Fibroblast of the aortic adventitia (primary cell): ENCODE measurements around the gene PTPRF. TPM values are rescaled to one million over a fixed set of nuclear protein-coding genes. Genes with fewer than 3 reads are reported as not detected.

Experiments
- DNase-seq: peaks from one replicate; pipeline ENCODE4 v3.0.0-alpha.2; 2010; ENCODE audit warnings: low read depth
- H3K4me3 ChIP-seq: 2 replicates; pipeline ENCODE4 v1.5.1; 2011; ENCODE audit warnings: low read depth, mild to moderate bottlenecking, control low read depth, low read length, moderate library complexity
- CTCF ChIP-seq: IDR thresholded peaks from 2 replicates; pipeline ENCODE4 v1.5.1; 2011; ENCODE audit warnings: mild to moderate bottlenecking, low read length, control low read depth, inconsistent platforms; ENCODE audit not compliant: insufficient read depth
- total RNA-seq: library from RNA; depleted of rRNA; stranded (reverse); fragments of >200 nt; gene quantifications from 2 replicates; pipeline ENCODE4 v1.2.3, GENCODE V29; 2012; ENCODE audit warnings: low replicate concordance

The PTPRF gene
- total RNA-seq, 1 donor, result 18.2 TPM

GRCh38 chr1:43531107-43531905 lies 623 bp downstream of the PTPRF start:
- peak overlapping the region; percentile 77 for H3K4me3 ChIP-seq
- no peak for DNase-seq
- TF ChIP-seq CTCF, result no peak

GRCh38 chr1:43531906-43532584 lies 1.4 kb downstream of the PTPRF start:
- TF ChIP-seq CTCF, result no peak
- no peak for DNase-seq

GRCh38 chr1:43532716-43533115 lies 2.0 kb downstream of the PTPRF start:
- no peak for TF ChIP-seq CTCF
- no peak overlapping the region for H3K4me3 ChIP-seq

More at GRCh38 chr1:43531906-43532584, 1.4 kb downstream of the PTPRF start:
- H3K4me3 ChIP-seq, result peak overlapping the region; percentile 77

GRCh38 chr1:43533584-43533983 lies 2.9 kb downstream of the PTPRF start:
- H3K4me3 ChIP-seq, result no peak overlapping the region
- no peak for TF ChIP-seq CTCF
- DNase-seq, result no peak

More at GRCh38 chr1:43532716-43533115, 2.0 kb downstream of the PTPRF start:
- DNase-seq, result no peak

GRCh38 chr1:43534256-43534655 lies 3.6 kb downstream of the PTPRF start:
- no peak for TF ChIP-seq CTCF
- DNase-seq, result no peak
- no peak overlapping the region for H3K4me3 ChIP-seq

- TF ChIP-seq CTCF, result no peak
- no peak overlapping the region for H3K4me3 ChIP-seq
- no peak for DNase-seq
These were observed 5.6 kb downstream of the PTPRF start for GRCh38 chr1:43536196-43536863.
